Measurements from ENCODE around the gene ZNF467.

GRCh38 chr7:149772956-149773434, 393 bp downstream of the ZNF467 start:
- TF ChIP-seq, protein P1, sequence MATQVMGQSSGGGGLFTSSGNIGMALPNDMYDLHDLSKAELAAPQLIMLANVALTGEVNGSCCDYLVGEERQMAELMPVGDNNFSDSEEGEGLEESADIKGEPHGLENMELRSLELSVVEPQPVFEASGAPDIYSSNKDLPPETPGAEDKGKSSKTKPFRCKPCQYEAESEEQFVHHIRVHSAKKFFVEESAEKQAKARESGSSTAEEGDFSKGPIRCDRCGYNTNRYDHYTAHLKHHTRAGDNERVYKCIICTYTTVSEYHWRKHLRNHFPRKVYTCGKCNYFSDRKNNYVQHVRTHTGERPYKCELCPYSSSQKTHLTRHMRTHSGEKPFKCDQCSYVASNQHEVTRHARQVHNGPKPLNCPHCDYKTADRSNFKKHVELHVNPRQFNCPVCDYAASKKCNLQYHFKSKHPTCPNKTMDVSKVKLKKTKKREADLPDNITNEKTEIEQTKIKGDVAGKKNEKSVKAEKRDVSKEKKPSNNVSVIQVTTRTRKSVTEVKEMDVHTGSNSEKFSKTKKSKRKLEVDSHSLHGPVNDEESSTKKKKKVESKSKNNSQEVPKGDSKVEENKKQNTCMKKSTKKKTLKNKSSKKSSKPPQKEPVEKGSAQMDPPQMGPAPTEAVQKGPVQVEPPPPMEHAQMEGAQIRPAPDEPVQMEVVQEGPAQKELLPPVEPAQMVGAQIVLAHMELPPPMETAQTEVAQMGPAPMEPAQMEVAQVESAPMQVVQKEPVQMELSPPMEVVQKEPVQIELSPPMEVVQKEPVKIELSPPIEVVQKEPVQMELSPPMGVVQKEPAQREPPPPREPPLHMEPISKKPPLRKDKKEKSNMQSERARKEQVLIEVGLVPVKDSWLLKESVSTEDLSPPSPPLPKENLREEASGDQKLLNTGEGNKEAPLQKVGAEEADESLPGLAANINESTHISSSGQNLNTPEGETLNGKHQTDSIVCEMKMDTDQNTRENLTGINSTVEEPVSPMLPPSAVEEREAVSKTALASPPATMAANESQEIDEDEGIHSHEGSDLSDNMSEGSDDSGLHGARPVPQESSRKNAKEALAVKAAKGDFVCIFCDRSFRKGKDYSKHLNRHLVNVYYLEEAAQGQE (IDR thresholded peaks at IDR 0.05; ENCODE audit: insufficient read depth in 1 of 2, low read depth in 2 of 2, low read length in 2 of 2): no peak
- TF ChIP-seq POLR2AphosphoS5 (IDR thresholded peaks at IDR 0.05; ENCODE audit: low read depth, low read length): no peak
